HUDEP-2 (cell line): ENCODE data around the gene ACVRL1.
"Not testable (repeated sequence)": the region's sequence is repeated elsewhere in the genome, so short reads cannot be mapped to it uniquely, and the experiment has no call there.

Experiments
- DNase-seq, 76 experiments: peaks; one replicate each; lab custom pipeline; 2025; ENCODE audit not compliant: unreplicated experiment in 76 of 76; lab: John Stamatoyannopoulos, UW

Gene ACVRL1

DNA sequence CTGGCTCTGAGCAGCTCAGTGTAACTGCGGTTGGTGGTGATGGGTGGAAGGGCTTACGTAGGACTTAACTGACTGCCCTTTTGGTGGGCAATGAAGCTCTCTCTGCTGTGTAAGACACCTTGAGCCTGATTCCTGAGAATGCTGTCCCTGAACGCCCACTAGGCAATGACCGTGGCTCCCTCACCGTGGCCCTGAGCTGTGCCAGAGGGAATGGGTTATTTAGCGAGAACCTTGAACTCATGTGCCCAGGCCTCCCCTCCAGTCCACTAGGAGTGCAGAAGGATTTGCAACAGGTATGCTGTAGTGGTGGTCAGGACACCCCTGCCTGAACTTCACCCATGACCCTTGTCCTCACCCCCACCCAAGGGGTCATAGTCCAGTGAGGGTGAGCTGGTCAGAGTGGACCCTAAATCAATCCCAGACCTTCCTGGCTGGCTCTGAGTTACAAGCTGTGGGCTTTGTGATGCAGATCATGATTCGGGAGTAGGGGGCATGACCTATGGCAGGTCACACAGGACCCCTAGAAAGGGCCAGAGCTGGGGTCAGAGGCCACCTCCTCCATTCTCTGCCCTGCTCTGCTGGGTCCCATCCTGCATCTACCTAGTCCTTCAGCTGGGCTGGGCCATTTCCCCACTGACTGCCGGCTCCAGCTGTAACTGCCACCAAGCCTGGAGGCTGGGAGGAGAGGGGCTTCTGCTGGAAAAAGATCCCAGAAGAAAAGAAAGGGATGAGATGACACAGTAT, 33.9 kb upstream of the ACVRL1 start:
- DNase-seq = no peak

- peak in 1 of 76 experiments; percentile 5 for DNase-seq
Observed at GRCh38 chr12:51874000-51874399, 33.3 kb upstream of the ACVRL1 start.

- DNase-seq = no peak
Observed at GRCh38 chr12:51874486-51874885, 32.8 kb upstream of the ACVRL1 start.

GRCh38 chr12:51879102-51879501, 28.2 kb upstream of the ACVRL1 start:
- no peak for DNase-seq

DNA sequence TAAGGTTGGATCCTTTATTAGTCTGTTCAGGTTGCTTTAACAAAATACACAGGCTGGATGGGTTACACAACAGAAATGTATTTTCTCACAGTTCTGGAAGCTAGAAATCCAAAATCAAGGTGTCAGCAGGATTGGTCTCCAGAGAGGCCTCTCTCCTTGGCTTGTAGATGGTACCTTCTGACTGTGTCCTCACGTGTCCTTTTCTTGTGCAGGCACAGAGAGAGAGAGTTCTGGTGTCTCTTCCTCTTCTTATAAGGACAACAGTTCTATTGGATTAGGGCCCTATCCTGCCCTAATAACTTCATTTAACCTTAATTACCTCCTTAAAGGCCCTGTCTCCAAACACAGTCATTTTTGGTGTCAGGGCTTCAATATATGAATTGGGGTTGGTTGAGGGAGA, 24.0 kb upstream of the ACVRL1 start:
- DNase-seq = no peak

DNA sequence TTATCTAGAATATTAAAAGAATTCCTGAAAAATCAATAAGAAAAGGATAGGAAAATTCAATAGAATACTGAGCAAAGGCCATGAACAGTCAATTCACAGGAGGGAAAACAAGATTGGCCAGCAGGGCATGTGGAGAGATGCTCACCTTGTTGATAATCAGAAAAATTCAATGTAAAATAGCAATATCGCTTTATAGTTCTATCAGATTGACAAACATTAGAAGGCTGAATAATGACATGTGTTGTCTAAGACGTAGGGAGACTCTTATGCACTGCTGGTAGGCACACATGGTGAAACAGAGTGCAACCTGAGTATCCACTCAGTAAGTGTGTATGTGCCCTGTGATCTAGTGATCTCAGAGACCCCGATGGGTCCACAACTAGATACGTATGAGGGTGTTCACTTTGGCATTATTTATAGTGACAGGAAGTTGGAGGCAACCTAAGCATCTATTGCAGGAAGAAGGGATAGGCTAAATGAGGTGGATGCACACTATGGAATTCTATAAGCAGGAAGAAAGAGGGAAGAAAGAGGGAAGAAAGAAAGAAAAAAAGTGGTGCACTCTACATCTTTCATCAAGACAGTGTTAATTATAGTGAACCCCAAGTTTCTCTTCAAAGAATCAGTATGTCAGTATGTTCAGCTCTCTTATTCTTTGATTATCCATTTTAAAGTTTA, 23.2 kb upstream of the ACVRL1 start:
- DNase-seq = no peak

- peak in 9 of 76 experiments; percentile 3 to 40 (median 13) for DNase-seq
Observed at GRCh38 chr12:51884676-51885229, 22.6 kb upstream of the ACVRL1 start.

GRCh38 chr12:51885294-51886020, 21.8 kb upstream of the ACVRL1 start:
- DNase-seq = not testable (repeated sequence)

DNA sequence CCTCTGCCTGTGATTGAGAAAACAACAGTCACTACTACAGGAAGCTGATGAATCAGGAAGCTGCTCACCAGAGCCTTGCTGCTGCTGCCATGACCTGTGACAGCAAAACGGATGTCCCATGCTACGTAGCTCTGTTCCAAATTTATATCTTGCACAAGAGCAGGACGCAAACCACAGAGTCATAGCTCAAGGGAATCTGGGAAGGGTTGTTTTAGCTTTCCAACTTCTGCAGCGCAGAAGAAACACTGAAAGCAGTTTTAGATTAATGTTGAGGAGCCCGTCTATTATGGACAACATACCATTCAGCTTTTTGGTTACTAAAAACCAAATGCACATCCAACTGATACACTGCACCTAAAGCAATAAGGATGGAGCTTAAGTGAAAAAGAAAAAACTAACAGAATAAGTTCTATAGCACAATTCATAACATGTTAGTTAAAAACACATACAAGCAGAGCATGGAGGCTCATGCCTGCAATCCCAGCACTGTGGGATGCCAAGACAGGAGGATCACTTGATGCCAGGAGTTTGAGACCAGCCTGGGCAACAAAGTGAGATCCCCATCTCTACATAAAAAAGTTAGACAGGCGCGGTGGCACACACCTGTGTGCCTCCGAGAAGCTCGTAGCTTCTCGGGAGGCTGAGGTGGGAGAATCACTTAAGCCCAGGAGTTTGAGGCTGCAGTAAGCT, 21.1 kb upstream of the ACVRL1 start:
- DNase-seq = no peak

GRCh38 chr12:51887476-51888315, 19.6 kb upstream of the ACVRL1 start, which contains the start of gene ANKRD33:
Gene ANKRD33 (plus strand): TSS chr12:51888103. CDS start chr12:51888187, 84 bp downstream.
- peak in 3 of 76 experiments; percentile 2 to 33 (median 26) for DNase-seq

DNA sequence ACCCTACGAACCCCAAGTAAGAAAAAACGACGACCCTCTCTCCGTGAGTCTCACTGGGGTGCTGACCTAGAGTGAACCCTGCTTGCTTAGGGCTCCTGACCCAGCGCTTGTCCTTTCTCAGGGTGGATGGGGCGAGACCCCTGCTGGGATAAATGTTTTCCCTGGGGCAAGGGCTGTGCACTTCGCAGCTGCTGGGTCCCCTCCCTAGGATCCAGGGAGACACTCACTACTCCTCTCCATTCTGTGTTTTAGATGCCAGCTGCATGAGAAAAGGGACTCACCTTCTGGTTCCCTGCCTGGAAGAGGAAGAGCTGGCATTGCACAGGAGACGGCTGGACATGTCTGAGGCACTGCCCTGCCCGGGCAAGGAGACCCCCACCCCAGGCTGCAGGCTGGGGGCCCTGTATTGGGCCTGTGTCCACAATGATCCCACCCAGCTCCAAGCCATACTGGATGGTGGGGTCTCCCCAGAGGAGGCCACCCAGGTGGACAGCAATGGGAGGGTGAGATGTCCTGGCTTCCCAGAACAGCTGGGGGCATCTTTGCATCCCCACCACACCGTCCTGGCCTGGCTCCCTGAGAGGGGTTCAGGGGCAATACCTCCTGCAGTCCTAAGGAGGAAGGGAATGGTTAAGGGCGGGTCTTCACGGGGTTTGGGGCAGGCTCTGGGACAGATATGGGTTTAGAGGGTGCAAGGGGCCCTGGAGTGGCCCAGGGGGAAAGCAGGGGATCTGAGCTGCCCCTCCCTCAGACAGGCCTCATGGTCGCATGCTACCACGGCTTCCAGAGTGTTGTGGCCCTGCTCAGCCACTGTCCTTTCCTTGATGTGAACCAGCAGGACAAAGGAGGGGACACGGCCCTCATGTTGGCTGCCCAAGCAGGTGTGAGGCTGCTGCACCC, 18.7 kb upstream of the ACVRL1 start:
- DNase-seq = no peak

GRCh38 chr12:51889216-51890132, 17.8 kb upstream of the ACVRL1 start:
- DNase-seq = no peak

DNA sequence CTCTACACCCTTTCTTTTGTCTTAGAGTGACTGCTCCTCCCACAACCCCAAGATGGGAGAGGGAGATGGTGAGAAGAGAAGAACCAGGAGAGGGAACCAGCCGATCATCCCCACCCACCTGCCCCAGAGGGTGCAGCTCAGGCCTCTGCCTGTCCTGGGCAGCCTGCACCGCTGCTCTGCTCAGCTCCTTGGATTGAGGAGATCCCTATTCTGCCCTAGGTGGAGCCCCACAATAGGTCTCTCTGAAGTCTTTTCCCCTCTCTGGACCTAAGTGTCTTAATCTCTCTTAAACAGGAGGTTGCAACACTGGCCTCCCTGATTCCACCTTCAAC, 17.2 kb upstream of the ACVRL1 start:
- DNase-seq = no peak

DNA sequence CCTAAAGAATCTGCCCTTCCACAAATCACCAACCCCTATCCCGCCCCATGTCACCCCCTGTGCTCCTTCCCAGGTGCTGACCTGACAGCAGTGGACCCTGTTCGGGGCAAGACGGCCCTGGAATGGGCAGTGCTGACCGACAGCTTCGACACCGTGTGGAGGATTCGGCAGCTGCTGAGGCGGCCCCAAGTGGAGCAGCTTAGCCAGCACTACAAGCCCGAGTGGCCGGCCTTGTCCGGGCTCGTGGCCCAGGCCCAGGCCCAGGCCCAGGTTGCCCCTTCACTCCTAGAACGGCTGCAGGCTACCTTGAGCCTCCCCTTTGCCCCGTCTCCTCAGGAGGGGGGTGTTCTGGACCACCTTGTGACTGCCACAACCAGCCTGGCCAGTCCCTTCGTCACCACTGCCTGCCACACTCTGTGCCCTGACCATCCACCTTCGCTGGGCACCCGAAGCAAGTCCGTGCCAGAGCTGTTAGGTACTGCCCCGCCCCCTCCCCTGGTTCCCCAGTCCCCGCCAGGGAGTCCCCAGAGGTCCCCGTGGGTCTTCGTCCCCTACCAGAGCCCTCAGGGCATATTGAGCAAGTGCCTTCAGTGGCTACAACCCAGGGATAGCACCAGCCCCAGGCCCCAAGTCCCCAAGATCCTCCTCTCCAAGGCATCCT, 16.7 kb upstream of the ACVRL1 start:
- DNase-seq = no peak

DNA sequence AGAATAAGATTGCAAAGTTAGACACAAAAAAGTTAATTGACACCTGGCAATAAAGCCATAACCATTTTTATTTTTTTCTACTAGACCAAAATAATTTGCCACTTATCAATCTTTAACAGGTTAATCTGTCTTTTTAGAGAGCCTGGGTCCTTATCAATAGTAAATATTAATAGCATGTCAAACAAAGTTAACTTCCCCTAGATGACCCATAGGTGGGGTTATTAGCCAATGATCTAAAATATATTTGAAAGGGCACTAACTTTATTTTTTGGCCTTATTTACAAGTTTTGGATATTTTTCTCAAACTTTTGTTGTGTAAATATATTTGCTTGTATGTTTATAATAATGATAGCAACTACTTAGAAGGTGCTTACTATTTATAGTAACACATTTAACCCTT, 15.5 kb upstream of the ACVRL1 start:
- DNase-seq = peak in 1 of 76 experiments; percentile 7

GRCh38 chr12:51893786-51894185, 13.5 kb upstream of the ACVRL1 start:
- DNase-seq = no peak
